DMS 273 (cell line): ENCODE results near the gene KDSR.
"Not testable (repeated sequence)": the region's sequence is repeated elsewhere in the genome, so short reads cannot be mapped to it uniquely, and the experiment has no call there.

ENCODE experiments used
- DNase-seq: peaks from one replicate; lab custom pipeline; 2025; ENCODE audit not compliant: unreplicated experiment; lab: John Stamatoyannopoulos, UW

The KDSR gene

DNA sequence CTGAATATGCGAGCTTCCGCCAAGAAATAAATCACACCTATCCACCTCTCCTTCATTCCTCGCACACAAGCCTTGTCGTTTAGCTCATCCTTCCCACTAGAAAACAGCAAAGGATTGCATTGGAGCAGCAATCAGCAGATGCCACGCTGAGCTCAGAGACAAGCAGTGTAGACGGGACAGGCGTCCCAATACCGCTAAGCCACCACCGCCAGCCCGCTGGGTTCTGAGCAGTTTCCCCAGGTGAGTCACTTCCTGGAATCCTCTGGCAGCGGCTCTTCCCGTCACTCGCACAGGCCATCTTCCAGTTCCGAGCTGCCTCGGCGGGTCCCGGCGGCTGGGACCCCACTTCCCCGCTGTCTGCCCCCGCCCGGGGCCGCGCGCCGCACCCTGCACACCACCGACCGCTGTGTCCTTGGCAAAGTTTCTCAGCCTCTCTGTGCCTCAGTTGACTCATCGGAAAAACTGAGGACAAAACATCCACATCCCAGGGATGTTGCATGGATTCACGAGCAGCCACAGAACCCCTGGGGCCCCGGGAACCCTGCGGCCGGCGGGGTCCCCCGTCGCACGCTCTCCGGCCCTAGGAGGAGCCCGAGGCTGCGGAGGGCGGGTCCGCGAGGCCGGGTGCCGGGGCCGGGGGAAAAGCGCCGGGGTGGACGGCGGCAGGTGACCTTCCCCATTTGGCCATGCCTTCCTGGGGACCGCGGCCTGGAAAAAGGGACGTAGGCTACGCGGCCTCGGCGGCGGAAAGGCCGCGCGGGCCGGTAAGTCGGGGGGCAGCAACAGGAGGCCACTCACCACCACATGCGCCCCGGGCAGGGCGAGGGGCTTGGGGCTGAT is 573 bp downstream of the KDSR start:
- DNase-seq: peak; percentile 62

DNA sequence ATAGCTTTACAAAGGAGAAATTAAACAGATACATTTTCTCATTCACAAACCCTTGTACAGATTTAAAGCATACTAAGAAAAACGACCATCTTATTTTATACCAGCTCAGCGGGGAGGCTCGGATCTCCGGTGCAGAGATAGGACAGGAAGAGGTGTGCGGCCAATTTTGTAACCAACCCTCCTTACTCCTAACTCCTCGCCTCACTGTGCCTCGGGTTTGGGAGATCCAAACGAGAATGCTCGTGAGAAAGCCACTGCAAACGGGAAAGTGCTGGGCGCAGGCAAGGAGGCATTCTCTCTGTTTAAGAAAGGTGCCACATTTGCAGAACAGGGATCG is 1.2 kb downstream of the KDSR start:
- peak; percentile 59 for DNase-seq

DNA sequence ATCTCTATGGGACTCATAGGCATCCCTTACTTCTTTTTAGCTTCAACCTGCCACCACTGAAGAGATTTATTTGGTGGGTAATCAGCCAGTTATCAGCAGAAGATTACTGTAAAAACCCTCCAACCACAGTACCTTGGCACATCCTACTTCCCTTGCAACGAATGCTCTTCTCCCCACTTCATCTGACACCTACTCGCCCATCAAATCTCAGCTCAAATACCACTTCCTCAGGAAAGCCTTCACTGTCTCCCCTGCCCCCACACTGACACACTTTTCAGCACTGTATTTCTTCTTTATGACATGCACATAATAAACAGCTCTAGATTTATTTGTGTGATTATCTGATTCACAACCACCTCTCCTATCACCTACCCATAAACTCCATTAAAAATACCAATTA is 3.1 kb downstream of the KDSR start:
- DNase-seq: no peak

DNA sequence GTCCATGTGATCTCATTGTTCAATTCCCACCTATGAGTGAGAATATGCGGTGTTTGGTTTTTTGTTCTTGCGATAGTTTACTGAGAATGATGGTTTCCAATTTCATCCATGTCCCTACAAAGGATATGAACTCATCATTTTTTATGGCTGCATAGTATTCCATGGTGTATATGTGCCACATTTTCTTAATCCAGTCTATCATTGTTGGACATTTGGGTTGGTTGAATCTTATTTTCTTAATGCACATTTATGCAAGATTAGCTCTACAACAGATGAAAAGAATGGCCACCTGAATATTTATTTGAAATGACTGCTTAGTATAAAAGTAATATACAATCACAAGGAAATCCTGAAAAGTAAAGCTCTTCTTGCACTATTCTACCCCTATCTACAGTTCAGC is 3.6 kb downstream of the KDSR start:
- DNase-seq: not testable (repeated sequence)

DNA sequence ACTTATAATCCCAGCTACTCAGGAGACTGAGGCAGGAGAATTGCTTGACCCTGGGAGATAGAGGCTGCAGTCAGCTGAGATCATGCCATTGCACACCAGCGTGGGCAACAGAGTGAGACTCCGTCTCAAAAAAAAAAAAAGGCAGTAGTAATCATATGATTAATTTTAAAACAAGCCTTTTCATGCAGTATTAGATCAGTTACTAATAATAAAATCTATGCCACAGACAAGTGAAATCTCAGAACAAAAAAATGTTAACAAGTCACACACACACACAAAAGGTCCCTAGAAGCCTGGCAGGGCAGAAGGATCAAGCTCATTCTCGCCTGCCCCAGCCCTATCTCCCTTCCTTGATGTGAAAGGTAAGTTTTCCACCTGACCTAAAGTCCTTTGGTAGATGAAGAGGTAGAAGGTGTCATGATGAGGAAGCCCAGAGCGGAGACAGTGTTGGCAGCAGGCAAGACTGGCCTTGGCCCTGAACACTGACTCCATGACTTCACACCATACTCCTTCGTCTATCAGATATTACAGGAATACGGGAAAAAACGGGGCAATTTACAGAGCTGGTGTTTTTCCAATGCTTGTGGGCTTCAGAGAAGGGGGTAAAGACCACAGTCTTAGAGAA is 10.6 kb downstream of the KDSR start:
- no peak for DNase-seq

DNA sequence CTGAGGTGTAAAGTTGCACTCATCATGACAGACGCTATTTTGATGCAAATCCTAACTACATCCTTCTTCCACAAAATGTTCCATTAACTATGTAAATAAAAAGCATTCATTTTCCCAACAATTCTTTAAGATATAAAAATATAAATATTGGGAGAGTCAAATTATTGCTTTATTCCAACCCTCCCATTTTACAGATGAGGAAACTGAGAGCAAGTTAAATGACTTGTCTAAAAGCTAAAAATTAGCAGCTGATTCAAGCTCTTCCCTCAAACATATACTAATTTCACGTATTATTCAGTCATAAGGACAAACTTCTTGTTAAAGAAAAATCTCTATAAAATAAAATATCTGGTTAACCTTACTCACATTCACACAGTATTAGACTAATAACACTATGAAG is 16.8 kb downstream of the KDSR start:
- DNase-seq: no peak

DNA sequence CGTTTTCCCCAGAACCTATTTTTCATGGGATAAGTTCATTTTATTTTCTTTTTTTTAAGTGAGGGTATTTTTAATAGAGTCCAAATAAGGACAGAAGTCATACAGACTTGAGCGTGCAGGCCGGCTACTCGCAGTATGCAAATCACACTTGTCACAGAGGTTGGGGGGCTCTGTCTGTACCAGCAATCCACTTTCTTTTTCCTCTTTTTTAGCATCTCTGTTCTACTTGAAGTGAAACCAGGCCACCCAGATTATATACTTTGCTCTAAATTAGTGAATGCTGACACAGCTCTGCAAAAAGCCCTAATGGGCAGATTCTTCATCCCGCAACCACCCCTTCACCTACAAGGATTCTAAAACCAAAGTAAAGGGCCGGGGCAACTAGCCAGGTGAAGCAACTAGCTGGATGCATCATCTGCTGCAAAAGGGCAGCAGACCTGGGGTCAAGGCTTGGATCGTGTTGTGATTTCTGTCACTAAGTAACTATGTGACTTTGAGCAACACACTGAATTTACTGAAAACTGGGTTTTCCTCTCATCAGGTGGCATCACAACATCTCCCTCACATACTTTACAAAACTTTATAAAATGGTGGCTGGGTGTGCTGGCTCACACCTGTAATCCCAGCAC is 18.4 kb downstream of the KDSR start:
- DNase-seq: no peak

DNA sequence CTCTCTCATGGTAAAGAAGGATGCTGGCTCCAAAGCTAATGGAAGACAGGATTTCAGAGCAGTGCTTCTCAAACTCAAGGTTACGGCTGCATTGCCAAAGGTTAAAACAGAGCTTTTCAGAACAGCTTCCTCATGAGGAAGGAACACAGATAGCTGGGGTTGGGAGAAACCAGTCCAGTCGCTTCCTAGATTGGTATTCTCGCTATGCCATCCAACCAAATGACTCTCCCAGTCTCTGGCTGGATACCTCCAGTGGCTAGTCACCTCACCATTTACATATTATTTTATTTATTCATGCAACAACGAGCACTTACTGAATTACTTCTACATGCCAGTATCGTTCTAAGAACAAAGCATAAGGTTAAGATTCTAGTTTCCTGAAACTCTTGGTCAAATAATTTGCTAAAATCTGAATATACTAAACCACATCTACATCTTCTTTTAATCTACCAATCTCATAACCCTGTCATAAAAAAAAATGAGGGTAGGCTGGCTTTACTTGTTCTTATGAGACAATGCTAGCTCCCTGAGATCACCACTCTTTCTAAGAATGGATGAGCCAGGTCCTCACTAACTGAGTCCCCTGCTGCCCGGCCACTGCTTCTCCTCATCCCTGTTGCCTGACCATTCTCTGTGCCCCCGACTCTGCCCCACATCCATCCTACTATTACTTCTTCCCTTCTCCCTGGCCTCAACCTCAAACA is 20.4 kb downstream of the KDSR start:
- no peak for DNase-seq

DNA sequence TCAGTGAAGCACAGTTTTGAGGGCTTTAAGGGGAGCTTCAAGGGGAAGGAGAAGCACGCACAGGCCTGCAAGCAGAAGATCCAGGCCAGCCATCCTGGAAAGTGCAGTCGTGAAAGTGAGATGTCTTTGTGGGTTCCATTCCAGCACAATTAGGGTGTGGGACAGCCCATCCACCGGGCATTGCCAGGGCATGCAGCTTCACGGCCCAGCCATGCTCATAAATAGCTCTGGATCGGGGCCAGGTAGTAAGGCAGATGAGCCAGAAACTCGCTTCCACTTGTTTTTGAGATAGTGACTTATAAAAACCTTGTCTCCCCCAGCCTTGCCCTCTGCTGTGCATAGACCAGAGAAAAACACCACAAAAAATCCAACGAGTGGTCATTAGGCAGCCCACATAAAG is 21.0 kb downstream of the KDSR start:
- no peak for DNase-seq

DNA sequence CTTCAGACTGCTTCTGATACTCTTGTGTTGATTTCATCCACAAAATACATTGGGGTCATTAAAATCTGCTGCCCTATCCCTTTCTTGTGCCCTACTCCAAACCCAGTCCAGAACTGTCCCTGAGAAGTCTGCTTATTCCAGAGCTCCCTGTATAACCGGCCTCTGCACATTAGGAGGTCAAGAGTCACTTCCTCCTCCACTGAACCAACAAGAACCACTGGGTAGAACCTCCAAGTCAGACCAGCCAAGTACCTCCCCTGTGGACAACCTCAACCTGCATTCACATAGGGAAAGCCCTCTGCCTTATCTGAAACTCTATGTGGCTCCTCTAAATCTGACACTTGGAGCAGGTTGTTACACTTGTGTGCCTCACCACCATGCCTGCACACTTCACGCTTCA is 22.1 kb downstream of the KDSR start:
- DNase-seq: no peak

DNA sequence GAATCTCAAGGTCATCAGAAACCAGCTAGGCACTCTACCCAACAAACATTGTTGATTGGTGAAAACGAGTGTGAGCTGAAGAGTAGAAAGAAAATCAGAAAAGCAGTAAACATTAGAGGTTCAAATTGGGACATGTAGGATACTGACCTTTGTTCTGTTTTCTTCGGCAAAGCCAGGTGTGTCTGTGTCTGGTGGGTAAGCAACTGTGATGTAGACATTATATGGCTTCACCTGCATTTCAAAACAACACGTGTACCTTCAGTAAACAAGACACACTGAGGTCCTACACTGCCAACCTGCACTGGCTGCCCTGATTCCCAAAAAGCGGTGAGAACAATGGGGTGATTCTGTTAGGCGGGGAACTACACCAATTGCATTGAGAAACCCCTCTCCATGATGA is 22.7 kb downstream of the KDSR start:
- no peak for DNase-seq

DNA sequence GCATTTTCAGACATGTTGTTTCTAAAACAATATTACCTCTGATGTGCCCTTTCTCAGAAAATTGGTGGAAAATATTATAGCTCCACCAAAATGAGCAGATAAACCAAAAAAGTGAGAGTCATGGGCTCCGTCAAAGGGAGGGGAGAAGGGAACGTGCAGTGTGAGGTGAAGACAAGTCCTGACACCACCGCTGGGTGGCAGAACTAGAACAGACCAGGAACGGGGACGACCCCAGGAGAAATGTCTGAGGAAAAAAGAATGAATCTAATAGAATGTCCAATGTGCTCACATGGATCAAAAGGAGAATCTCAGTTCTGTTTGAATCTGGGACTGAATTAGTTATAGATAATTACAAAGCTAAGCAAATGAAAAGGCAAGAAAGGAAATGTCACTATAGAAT is 24.8 kb downstream of the KDSR start:
- peak; percentile 8 for DNase-seq

DNA sequence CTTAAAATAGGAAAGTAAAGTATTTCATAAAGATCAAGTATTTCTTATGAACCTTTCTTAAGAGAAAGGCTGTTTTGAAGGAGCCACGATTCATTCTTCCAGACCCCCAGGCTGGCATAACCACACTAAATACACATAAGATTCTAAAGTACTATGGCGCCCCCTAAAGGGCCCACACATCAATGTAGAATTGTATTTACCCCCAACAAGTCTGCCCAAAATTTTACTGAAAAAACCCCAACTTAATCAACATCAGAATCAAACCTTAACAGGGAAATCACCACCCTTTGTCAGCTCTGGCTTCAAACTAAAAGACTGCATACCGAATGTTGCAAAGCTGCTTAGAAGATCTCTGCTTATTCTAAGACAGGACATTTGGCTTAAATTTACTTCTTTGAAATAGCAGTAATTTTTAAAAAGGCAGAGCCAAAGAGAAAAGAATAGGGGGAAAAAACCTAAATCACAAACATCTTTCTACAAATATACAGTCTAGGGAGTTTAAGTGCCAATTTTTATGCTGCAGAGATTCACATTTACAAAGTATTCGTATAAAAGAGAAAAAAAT is 27.0 kb downstream of the KDSR start:
- peak; percentile 74 for DNase-seq

DNA sequence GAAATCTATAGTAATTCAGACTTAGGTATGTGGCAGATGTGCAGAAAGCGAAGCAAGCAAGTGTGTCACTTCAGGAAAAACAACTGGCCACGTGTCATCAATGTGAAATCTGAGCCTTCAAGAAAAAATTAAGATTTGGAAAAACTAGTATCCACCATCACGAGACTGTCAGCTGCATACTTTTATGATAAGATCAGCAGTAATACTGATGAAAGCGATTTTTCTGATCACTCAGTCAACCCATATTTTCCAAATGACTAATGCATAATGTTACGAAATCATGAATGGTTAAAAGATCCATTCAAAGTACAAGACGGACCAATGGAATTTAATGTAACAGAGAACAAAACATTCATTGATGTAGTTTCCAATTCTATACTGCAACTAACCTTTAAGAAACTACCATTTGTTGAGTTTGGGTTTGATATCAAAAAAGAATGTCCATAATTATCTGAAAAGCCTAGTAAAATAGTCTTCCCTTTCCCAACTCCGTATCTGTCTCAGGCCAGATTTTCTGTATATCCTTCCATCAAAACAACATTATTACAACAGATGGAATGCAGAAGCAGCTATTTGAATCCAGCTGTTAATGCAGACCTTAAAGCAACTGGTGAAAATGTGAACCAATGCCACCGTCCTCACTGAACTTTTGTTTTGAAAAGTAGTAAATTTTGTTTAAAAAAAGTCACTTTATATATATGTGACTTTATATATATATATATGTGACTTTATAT is 30.5 kb downstream of the KDSR start:
- no peak for DNase-seq

DNA sequence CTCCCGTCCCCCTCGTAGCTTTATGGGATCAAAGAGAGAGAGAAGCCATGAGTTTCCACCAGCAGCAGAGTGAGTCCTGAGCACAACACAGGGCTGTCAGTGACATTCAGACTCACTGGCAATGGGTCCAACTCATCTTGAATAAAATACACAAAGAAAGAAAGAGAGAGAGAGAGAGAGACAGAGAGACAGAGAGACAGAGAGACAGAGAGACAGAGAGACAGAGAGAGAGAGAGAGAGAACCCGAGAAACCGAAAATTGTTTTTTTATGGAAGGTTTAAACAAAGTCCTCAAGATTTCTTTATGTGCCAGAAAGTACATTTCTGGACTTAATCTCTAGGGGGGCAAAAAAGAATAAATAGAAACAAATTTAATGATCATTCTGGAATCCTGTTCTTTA is 35.9 kb downstream of the KDSR start:
- no peak for DNase-seq

DNA sequence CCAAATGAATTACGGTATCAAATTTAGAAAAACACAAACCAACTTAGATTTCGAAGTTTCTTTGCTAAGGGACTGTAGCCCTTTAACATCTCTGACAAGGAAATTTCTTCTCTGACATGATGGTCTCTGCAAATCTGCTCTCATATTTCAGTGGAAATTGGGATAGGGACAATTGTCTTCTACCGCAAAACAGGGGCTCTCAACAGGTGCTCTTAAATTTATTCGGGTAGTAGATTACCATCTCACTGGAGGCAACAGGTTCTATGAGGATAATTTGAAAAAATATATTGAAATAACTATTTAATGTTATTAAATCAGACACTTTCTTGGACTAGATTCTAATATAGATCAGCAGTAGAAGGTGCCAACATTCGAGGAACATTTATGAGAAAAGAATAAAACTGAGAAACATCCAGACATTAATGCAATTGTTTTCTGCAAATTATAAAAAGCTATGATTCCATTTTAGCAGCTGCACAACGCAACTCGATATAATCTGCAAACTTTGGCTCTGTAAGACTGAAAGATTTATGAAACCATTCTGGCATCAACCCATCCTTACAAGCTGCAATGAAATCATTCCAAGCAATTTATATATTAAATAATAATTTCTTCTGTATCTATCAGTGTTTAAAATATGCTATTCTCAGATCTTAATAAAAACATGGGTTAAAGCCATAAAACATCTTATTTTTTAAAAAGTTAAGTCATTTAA is 37.4 kb downstream of the KDSR start:
- no peak for DNase-seq

DNA sequence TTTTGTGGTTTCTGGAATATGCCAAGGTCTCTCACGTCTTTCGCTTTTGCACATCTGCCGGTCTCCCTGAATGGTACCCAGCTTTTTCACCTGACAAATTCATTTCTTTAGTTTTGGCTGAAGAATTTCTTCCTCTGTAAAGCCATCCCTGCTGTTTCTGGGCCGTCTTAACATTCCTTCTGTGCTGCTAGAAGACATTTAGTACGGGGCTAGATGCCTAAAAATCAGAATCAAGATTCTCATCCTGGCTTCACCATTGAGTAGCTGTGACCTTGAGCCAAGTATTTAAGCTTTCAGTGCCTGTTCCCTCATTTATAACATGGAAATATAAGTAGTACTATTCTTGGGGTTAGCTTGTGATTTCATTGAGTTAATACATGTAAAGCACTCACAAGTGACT is 41.0 kb downstream of the KDSR start:
- no peak for DNase-seq

DNA sequence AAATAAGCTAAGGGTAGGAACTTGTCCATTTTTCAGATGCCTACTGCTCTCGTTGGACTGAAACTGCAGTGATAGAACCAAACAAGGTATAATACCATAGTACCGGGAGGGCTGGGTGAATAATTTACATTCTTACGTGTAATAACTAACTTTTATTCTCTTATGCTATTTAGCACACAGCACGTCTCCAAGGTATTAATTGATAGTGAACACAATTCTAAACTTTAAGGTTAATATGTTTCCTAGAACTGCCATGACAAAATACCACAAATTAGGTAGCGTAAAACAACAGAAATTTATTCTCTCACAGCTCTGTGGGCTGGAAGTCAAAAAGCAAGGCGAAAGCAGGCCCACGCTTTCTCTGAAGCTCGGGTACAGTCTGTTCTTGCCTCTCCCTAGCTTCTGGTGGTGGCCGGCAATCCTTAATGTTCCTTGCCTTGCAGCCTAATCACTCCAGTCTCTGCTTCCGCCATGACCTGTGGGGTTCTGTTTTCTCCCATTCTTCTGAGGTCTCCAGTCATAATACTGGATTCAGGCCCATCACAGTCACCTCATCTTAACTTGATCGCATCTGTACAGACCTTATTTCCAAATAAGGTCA is 41.8 kb downstream of the KDSR start:
- DNase-seq: no peak

DNA sequence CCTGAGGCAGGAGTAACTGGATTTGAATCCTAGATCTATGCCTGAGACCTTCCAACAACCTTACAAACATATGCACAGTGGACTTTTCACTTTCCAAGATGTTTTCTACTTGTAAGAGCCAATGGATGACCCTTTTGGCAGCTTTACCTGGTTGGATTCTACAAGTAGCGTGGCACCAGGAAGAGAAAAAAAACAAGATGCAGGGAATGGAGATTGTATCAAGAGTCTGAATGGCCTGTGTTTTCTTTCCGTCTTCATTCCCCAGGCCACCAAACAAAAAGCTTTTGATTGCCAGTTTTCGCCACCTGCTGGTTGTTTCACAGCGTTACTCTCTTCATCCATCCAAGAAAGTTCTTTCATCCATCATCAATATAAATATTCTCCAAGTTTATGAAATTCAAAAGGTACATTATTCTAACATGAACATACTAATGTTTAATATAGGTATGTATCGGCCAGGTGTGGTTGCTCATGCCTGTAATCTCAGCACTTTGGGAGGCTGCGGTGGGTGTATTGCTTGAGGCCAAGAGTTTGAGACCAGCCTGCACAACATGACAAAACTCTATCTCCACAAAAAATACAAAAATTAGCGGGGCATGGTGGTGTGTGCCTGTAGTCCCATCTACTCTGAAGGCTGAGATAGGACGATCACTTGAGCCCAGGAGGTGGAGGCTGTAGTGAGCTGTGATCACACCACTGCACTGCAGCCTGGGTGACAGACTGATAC is 43.9 kb downstream of the KDSR start:
- peak; percentile 88 for DNase-seq
